ENCODE results near the gene ZNF616.
"Not testable (repeated sequence)": the region's sequence is repeated elsewhere in the genome, so short reads cannot be mapped to it uniquely, and the experiment has no call there.

ZNF616 gene

DNA sequence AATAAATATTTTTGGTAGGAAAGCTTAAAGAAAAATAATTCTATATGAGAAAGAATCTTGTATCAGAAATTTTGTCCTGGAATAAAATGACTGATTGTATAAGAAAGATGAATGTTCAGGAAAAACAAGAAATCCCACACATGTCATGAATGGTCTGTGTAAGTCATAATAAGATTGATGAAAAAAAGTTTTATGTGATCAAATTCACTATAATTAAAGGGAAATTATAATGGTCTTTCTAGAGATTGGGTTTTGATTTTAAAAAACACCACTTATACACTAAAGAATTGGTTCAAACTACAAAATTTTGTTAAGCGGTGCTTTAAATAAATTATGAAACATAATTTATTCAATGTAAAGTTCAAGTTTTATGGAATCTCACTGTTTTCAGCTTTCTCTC, 37.0 kb downstream of the ZNF616 start:
- DNase-seq (ENCODE audit: low read depth) = no peak

DNA sequence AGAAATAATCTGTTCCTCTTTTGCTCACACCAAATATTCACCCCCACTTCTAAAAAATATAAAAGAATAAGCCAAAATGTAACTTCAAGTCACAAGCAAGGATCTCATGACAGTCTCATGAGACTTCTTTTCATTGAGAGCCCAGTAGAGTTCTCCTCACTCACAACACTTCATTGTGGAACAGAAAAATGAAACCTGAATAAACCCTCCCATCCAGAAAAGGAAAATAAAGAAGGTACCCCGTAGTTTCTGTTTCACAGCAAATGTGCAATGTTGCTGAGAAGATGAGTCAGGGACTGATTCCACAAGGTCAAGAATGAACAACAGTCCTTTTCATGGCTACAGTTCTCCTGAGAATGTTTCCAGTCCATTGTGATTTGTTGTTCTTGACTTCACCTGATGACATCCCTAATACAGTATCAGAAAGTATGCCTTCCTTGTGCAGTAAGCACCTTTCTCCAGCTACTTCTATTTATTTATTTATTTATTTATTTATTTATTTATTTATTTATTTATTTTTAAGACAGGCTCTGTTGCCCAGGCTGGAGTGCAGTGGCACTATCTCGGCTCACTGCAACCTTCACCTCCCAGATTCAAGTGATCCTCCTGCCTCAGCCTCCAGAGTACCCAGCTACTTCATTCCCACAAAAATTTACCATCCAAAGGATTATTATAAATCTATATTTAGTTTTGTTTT, 37.7 kb downstream of the ZNF616 start:
- DNase-seq (ENCODE audit: low read depth) = no peak

DNA sequence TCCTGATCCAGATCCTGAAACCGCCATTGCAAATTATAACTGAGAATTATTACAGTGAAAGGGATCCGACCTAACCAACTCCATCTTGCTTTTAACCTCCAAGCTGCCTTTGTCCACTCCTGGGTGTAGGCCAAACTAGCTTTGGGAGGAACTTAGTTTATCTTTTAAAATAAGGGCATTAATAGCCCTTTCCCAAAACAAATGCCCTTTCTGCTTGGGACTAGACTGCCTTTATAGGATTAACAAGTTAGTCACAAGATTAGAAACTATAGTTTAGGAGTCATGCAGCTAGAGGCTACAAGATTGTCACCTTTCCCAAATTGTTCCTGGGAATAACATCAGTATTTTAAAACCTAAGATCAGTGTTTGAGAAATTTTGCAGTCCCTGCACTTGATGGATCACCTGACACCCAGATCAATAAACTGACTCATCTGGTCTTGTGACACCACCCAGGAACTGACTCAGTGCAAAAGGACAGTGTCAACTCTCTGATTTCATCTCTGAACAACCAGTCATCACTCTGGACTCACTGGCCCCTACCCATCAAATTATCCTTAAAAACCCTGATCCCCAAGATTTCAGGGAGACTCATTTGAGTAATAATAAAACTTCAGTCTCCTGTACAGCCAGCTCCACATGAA, 40.1 kb downstream of the ZNF616 start:
- no peak for DNase-seq (ENCODE audit: low read depth)

DNA sequence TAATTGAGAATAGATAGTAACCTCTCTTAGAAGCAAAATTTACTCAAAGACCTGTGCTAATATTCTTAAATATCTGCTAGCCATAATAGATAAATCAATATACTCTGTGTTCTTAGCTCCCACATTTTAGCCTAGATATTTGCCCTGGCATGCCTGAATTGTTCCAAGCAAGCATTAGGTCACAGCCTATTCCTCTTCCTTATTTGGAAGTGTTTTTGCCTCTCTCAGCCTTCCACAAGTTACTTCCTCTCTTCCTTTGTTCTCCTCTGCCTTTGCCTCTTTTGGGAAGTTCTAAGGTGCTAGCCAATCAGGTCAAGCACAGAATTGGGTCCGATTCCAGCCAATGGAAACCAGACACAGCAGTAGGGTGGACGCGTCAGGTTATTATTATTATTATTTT, 43.3 kb downstream of the ZNF616 start:
- not testable (repeated sequence) for DNase-seq (ENCODE audit: low read depth)

DNA sequence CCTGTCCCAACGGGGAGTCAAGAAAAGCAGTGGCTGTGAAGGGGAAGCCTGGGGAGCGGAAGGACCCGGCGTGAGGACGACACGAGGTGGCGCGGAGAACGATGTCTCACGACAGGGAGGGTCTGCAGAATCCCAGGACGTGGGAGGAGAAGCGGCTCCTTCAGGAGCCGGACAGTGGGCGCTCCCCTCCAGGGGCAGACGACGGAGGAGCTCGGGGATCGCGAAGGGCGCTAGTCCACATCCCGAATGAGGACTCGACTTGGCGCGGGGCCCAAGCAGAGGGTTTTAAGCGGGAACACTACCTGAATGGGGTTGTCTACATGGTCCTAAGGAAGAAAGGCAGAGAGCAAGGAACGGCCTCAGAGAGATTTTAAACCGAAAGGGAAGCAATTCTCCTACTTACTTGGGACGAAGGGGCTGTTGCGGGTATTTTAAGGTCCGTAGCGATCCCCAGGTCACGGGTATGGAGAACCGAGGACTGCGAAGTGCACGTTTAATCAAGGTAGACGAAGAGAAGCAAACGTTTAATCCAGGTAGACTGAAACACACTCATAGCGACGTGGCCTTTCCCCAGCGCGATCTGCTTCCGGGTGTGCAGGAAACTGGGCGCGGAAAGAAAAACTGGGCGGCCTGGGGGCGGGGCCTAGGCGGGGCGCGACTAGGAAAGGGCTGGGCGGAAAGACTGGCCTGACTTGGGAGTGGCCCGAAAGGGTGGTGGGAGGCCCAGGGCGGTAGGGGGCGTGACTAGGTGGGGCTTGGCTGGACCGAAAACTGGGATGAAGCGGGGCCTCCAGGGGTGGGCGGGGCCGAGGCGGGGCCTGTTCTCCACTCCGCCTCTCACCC, 44.3 kb downstream of the ZNF616 start, which contains the start of gene ZNF841:
ZNF841 (minus strand) TSS at position 594 of the 843 bp plus-strand sequence. CDS start 10,964 bp downstream, outside the sequence.
- DNase-seq (ENCODE audit: low read depth) = peak; percentile 77

DNA sequence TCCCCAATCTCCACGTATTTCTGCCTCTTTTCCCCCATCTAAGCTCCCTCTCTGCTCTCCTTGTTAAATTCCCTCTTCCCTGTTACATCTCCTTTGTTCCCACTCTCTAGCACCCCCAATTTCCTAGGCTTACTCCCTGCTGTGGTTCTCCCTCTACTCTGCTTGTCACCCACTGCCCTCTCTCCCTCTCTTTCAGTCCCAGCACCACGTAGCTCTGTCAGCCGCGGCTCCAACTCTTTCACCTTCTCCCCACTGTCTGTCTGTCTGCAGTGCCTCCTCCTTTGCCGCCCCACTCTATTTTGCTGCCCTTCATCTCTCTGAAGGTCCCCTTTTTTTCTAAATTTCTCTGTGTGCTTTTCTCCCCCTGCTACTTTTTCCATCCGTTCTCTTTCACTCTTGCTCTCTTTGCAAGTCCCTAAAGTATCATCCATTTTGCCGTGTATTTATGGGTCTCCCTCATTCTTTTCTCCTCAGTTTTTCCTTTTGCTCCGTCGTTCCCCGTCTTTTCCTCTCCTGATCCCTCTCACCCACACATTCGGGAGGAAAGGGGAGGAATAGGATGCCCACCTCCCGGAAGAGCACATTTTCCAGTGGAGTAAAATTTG, 45.1 kb downstream of the ZNF616 start:
- no peak for DNase-seq (ENCODE audit: low read depth)

DNA sequence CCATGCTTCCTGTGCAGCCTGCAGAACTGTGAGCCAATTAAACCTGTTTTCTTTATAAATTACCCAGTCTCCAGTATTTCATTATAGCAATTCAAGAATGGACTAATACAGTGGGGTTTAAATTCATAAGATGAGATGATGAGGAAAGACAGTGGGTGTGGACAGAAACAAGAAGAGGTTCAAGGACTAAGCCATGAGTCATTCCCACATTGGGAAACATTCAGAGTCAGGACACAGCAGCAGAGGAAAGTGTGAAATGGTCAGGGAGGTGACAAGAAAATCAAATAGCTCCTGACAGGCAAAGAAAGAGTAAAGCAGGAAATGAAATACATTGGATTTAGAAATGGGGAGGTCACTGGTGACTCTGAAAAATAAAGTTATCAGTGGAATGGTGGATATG, 53.3 kb downstream of the ZNF616 start:
- DNase-seq (ENCODE audit: low read depth) = no peak

DNA sequence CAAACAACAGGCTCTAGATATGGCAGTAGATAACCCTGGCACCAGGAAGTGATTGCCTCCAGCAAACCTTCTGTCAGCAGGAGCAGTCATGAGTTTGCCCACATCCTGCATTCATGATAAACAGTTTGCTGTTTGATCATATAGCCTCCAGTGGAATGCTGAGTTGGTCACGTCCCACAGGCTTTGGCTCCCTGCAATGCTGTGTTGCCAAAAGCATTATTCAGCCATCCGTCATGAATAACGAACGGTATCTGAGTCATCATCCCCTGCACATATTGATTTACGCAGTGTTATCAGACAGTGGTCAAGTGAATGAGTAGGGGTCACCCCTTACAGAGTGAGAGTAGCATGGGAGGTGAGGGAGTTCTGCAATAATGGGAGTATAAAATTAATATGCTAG, 69.2 kb downstream of the ZNF616 start:
- DNase-seq (ENCODE audit: low read depth) = no peak

DNA sequence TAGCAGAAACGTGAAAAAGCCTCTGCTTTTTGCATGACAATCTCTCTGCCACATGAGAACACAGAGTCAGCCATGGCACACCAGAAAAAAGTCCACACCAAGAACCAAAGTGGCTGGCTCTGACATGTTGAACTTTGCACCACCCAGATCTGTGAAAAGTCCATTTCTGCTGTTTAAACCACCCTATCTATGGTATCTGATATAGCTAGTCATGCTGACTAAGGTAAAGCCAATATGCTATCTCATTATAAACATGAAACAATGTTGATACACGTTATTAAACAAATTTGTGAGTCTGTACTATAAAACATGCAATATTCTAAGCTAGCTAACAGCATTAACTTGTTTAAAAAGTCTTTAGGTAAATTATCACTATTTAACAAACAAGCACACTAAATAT, 70.1 kb downstream of the ZNF616 start:
- no peak for DNase-seq (ENCODE audit: low read depth)

DNA sequence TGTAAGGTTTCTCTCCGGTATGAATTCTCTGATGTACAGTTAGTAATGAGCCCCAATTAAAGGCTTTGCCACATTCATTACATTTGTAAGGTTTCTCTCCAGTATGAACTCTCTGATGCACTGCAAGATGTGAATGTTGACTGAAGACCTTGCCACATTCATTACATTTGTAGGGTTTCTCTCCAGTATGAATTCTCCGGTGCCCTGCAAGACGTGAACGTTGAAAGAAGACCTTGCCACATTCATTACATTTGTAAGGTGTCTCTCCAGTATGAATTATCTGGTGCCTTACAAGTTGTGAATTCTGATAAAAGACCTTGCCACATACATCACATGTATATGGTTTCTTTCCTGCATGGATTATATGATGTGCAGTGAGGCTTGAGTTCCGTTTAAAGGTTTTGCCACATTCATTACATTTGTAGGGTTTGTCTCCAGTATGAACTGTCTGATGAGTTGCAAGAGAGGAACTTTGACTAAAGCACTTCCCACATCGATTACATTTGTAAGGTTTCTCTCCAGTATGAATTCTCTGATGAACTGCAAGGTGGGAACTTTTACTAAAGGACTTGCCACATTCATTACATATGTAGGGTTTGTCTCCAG, 73.4 kb downstream of the ZNF616 start:
- no peak for DNase-seq (ENCODE audit: low read depth)

DNA sequence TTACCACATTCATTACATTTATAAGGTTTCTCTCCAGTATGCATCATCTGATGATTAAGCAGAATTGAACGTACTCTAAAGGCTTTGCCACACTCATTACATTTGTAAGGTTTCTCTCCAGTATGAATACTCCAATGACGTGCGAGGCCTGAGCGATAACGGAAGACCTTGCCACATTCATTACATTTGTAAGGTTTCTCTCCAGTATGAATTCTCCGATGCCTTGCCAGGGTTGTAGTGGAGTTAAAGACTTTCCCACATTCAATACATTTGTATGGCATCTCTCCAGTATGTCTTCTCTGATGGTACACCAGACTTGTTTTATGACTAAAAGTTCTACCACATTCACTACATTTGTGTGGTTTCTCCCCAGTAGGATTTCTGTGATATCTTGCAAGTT, 74.3 kb downstream of the ZNF616 start:
- DNase-seq (ENCODE audit: low read depth) = no peak

Measured in activated T-helper 9 cell treated with anti-CD3 and anti-CD28 coated beads, Interleukin-2, amount 50 U/mL, for 16 hours (primary cell).